Measurements from ENCODE around the gene KTN1. TPM values are rescaled to one million over a fixed set of nuclear protein-coding genes. Genes with fewer than 3 reads are reported as not detected.
A peak's percentile ranks its signal among the peaks of the same experiment; 100 is the strongest.

The KTN1 gene
- polyA plus RNA-seq, 3 donors = 4.6 to 31.4 (median 17.9) TPM

- Histone ChIP-seq H3K4me2 (replicated peaks; ENCODE audit: extremely low read depth, low read length, poor library complexity, severe bottlenecking) (no peak overlapping the region), H2AFZ (ENCODE audit: insufficient read depth, low read depth, low read length, poor library complexity, severe bottlenecking) (peak overlapping the region; percentile 89), H3K4me1 (ENCODE audit: control insufficient read depth in 1 of 2, insufficient read depth in 2 of 2, low read length in 2 of 2) (peaks cover 25 to 38% of the 10 kb centered on the region in 2 donors), H3K27me3 (ENCODE audit: control insufficient read depth in 2 of 2, insufficient read depth in 2 of 2, low read length in 2 of 2) (no peaks in the 10 kb centered on the region), H3K79me2 (ENCODE audit: insufficient read depth, low read length) (peaks cover 31% of the 10 kb centered on the region), H3K9me3 (replicated peaks in 1 of 2; ENCODE audit: control insufficient read depth in 1 of 2, insufficient read depth in 1 of 2, low read length in 2 of 2) (no peaks in the 10 kb centered on the region), H3K9ac (ENCODE audit: insufficient read depth, low read length, poor library complexity, severe bottlenecking) (no peak overlapping the region), H3K4me3 (replicated peaks in 1 of 3; ENCODE audit: low read depth in 2 of 3, low read length in 3 of 3) (no peak overlapping the region), H4K20me1 (ENCODE audit: insufficient read depth, low read length) (peaks cover 25% of the 10 kb centered on the region), H3K27ac (ENCODE audit: low read depth in 1 of 2, low read length in 2 of 2) (no peak overlapping the region), H3K36me3 (replicated peaks in 1 of 2; ENCODE audit: control insufficient read depth in 1 of 2, insufficient read depth in 2 of 2, low read length in 2 of 2) (no peaks in the 10 kb centered on the region)
- Mint-ChIP-seq H3K27me3 (ENCODE audit: low read depth in 3 of 3) (peaks cover 0 to 2% (median 2%) of the 10 kb centered on the region in 3 donors), H3K4me1 (peaks cover 29% of the 10 kb centered on the region), H3K9me3 (no peaks in the 10 kb centered on the region), H3K4me3 (no peak overlapping the region), H3K36me3 (no peaks in the 10 kb centered on the region), H3K27ac (no peak overlapping the region)
- TF ChIP-seq, protein P1, sequence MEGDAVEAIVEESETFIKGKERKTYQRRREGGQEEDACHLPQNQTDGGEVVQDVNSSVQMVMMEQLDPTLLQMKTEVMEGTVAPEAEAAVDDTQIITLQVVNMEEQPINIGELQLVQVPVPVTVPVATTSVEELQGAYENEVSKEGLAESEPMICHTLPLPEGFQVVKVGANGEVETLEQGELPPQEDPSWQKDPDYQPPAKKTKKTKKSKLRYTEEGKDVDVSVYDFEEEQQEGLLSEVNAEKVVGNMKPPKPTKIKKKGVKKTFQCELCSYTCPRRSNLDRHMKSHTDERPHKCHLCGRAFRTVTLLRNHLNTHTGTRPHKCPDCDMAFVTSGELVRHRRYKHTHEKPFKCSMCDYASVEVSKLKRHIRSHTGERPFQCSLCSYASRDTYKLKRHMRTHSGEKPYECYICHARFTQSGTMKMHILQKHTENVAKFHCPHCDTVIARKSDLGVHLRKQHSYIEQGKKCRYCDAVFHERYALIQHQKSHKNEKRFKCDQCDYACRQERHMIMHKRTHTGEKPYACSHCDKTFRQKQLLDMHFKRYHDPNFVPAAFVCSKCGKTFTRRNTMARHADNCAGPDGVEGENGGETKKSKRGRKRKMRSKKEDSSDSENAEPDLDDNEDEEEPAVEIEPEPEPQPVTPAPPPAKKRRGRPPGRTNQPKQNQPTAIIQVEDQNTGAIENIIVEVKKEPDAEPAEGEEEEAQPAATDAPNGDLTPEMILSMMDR (IDR thresholded peaks at IDR 0.05) = no peak
- no peak for DNase-seq
- intact Hi-C loops (cut with micrococcal nuclease) = loop anchor here in 1 of 2 donors (10.0 kb wide), 1 partner anchor 134 kb away; the partner anchor contains the start of gene TBPL2
- WGBS (ENCODE audit: insufficient coverage) = no CpG with 5 or more reads among the region's 8 CpGs
Observed at GRCh38 chr14:55578511-55578910, 1.5 kb upstream of the KTN1 start.

DNA sequence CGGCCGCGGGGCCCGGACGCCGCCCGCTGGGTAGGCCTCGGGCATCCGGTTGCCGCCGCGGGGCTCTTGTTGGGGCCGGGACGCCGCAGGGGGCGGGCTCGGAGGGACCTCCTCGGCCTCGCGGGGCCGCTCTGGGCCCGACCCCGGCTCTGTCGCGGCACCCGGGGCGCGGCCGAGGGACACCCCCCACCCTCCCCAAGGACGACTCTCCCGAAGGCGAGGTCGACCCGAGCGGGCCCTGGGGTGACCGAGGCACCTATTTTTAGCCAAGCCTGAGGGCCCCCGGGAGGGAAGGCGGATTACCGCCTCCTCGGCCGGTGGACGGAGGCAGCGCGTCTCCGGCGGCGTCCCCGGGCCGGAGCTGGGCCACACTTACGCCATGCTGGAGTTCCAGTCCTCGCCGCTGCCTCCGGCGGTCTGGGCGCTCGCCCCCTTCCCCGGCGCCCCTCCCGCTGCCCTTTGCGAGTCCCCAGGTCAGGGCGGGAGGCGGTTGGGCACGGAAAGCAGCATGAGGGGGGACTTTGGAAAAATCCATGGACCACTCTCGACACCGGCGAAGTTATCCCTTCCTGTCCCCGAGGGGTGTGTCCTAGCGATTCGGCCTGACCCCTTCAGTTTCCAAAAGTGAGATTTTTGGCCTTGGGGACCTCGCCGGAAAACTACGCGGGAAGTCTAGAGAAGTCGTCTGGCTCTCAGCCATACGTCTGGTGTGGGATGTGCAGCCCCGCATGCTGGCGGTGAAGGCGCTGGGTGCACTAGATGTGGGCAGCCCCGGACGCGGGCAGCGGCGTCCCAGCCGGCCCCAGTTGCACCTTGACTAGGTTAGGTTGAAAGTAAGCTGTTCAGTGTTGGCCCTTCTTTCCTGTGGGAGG, 699 bp downstream of the KTN1 start:
- peak overlapping the region; percentile 78 for H3K9ac ChIP-seq (ENCODE audit: insufficient read depth, low read length, poor library complexity, severe bottlenecking)
- TF ChIP-seq, protein P1 (IDR thresholded peaks at IDR 0.05) = no peak
- no peaks in the 10 kb centered on the region for H3K36me3 Mint-ChIP-seq
- H3K4me1 Mint-ChIP-seq = peaks cover 29% of the 10 kb centered on the region
- H3K27ac ChIP-seq (ENCODE audit: low read depth in 1 of 2, low read length in 2 of 2) = peak overlapping the region; percentile 27 to 64
- H3K79me2 ChIP-seq (ENCODE audit: insufficient read depth, low read length) = peaks cover 53% of the 10 kb centered on the region
- H3K9me3 ChIP-seq (replicated peaks in 1 of 2; ENCODE audit: control insufficient read depth in 1 of 2, insufficient read depth in 1 of 2, low read length in 2 of 2) = no peaks in the 10 kb centered on the region
- DNase-seq = peak; percentile 14 to 29 (median 24)
- peaks cover 35 to 48% of the 10 kb centered on the region in 2 donors for H3K4me1 ChIP-seq (ENCODE audit: control insufficient read depth in 1 of 2, insufficient read depth in 2 of 2, low read length in 2 of 2)
- peak overlapping the region; percentile 69 for H2AFZ ChIP-seq (ENCODE audit: insufficient read depth, low read depth, low read length, poor library complexity, severe bottlenecking)
- peaks cover 47% of the 10 kb centered on the region for H4K20me1 ChIP-seq (ENCODE audit: insufficient read depth, low read length)
- peak overlapping the region; percentile 74 to 81 (median 80) for H3K4me3 ChIP-seq (replicated peaks in 1 of 3; ENCODE audit: low read depth in 2 of 3, low read length in 3 of 3)
- H3K9me3 Mint-ChIP-seq = no peaks in the 10 kb centered on the region
- peaks cover 0 to 2% (median 2%) of the 10 kb centered on the region in 3 donors for H3K27me3 Mint-ChIP-seq (ENCODE audit: low read depth in 3 of 3)
- H3K36me3 ChIP-seq (replicated peaks in 1 of 2; ENCODE audit: control insufficient read depth in 1 of 2, insufficient read depth in 2 of 2, low read length in 2 of 2) = no peaks in the 10 kb centered on the region
- peak overlapping the region in 6 of 7 donors; percentile 23 to 83 (median 80) for H3K27ac Mint-ChIP-seq
- H3K4me2 ChIP-seq (replicated peaks; ENCODE audit: extremely low read depth, low read length, poor library complexity, severe bottlenecking) = peak overlapping the region; percentile 84
- intact Hi-C loops (cut with micrococcal nuclease) = no loop called here
- H3K4me3 Mint-ChIP-seq = peak overlapping the region; percentile 90 to 94
- H3K27me3 ChIP-seq (ENCODE audit: control insufficient read depth in 2 of 2, insufficient read depth in 2 of 2, low read length in 2 of 2) = no peaks in the 10 kb centered on the region
- whole genome bisulfite sequencing (ENCODE audit: insufficient coverage) = 0% methylated on average over 68 of the region's 84 CpGs

Measured in CD14-positive monocyte (primary cell).